NT2/D1 (cell line): ENCODE measurements around the gene APOA5.
"Not testable (repeated sequence)": the region's sequence is repeated elsewhere in the genome, so short reads cannot be mapped to it uniquely, and the experiment has no call there.

Experiments
- SUZ12 ChIP-seq: IDR thresholded peaks from 2 replicates; pipeline ENCODE4 v1.6.1; 2011; ENCODE audit not compliant: insufficient read length, insufficient read depth; ENCODE audit errors: extremely low read depth
- YY1 ChIP-seq: IDR thresholded peaks from 2 replicates; pipeline ENCODE4 v1.6.1; 2011; ENCODE audit not compliant: insufficient read length, insufficient read depth

DNA sequence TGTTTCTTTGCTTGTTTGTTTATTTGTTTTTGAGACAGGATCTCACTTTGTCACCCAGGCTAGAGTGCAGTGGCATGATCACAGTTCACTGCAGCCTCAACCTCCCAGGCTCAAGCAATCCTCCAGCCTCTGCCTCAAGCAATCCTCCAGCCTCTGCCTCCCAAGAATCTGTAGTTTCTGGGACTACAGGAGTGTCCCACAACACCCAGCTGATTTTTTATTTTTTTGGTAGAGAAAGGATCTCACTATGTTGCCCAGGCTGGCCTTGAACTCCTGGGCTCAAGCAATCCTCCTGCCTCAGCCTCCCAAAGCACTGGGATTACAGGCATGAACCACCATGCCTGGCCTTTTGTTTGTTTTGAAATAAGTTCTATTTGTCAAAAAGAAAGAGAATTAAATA is 10.0 kb upstream of the APOA5 start:
- not testable (repeated sequence) for TF ChIP-seq YY1, SUZ12
